Inflammatory macrophage treated with lipopolysaccharide for 4 hours (primary cell): Measurements from ENCODE around the gene CACNA2D4.
A peak's percentile ranks its signal among the peaks of the same experiment; 100 is the strongest.
"Not testable (repeated sequence)": the region's sequence is repeated elsewhere in the genome, so short reads cannot be mapped to it uniquely, and the experiment has no call there.

Source experiments
- DNase-seq: peaks from one replicate; pipeline ENCODE4 v3.0.0-alpha.2; 2020

Gene CACNA2D4

GRCh38 chr12:1918081-1918883, at the start of gene CACNA2D4:
Gene CACNA2D4 (minus strand): TSS chr12:1918652. CDS start chr12:1918473, 179 bp downstream.
- DNase-seq, result peak; percentile 37

GRCh38 chr12:1966561-1967226, 48.2 kb upstream of the CACNA2D4 start:
- no peak for DNase-seq

- no peak for DNase-seq
These were observed 47.5 kb upstream of the CACNA2D4 start for GRCh38 chr12:1965916-1966315.

- no peak for DNase-seq
These were observed 43.9 kb upstream of the CACNA2D4 start for GRCh38 chr12:1962051-1963020.

GRCh38 chr12:1956716-1957115, 38.3 kb upstream of the CACNA2D4 start:
- DNase-seq, result no peak

GRCh38 chr12:1949771-1950470, 31.5 kb upstream of the CACNA2D4 start:
- DNase-seq, result no peak

GRCh38 chr12:1948883-1949282, 30.4 kb upstream of the CACNA2D4 start:
- DNase-seq, result no peak

GRCh38 chr12:1947081-1947480, 28.6 kb upstream of the CACNA2D4 start:
- no peak for DNase-seq

- no peak for DNase-seq
These were observed 27.8 kb upstream of the CACNA2D4 start for GRCh38 chr12:1946296-1946695.

- not testable (repeated sequence) for DNase-seq
These were observed 27.1 kb upstream of the CACNA2D4 start for GRCh38 chr12:1945502-1945901.

- DNase-seq, result peak; percentile 81
These were observed 21.6 kb upstream of the CACNA2D4 start for GRCh38 chr12:1939801-1940607.

- DNase-seq, result no peak
These were observed 20.9 kb upstream of the CACNA2D4 start for GRCh38 chr12:1939331-1939730.

GRCh38 chr12:1937481-1938224, 19.2 kb upstream of the CACNA2D4 start:
- DNase-seq, result no peak

GRCh38 chr12:1936406-1937320, 18.2 kb upstream of the CACNA2D4 start:
- DNase-seq, result no peak

GRCh38 chr12:1935700-1936378, 17.4 kb upstream of the CACNA2D4 start:
- DNase-seq, result no peak

GRCh38 chr12:1935242-1935641, 16.8 kb upstream of the CACNA2D4 start:
- no peak for DNase-seq

- no peak for DNase-seq
These were observed 16.4 kb upstream of the CACNA2D4 start for GRCh38 chr12:1934831-1935230.

- no peak for DNase-seq
These were observed 15.6 kb upstream of the CACNA2D4 start for GRCh38 chr12:1934068-1934467.
